Islet of Langerhans (tissue), 1 donor: ENCODE results near the gene IGSF21.

ENCODE experiments used
- FAIRE-seq: peaks from one replicate; lab custom pipeline; 2011; peaks lifted over from hg19 to GRCh38; lab: Jason Lieb, UNC

The IGSF21 gene

GRCh38 chr1:18333220-18333619, 225.6 kb downstream of the IGSF21 start:
- FAIRE-seq: no peak

GRCh38 chr1:18336801-18337200, 229.2 kb downstream of the IGSF21 start:
- no peak for FAIRE-seq

- FAIRE-seq: no peak
Measured at GRCh38 chr1:18337757-18338156, 230.2 kb downstream of the IGSF21 start.

- no peak for FAIRE-seq
Measured at GRCh38 chr1:18339161-18339560, 231.6 kb downstream of the IGSF21 start.

- FAIRE-seq: no peak
Measured at GRCh38 chr1:18340158-18340764, 232.7 kb downstream of the IGSF21 start.

- FAIRE-seq: no peak
Measured at GRCh38 chr1:18340787-18341186, 233.2 kb downstream of the IGSF21 start.

GRCh38 chr1:18341291-18342069, 233.9 kb downstream of the IGSF21 start:
- no peak for FAIRE-seq

GRCh38 chr1:18342744-18343143, 235.1 kb downstream of the IGSF21 start:
- FAIRE-seq: no peak

GRCh38 chr1:18343581-18343980, 236.0 kb downstream of the IGSF21 start:
- no peak for FAIRE-seq

- no peak for FAIRE-seq
Measured at GRCh38 chr1:18344755-18345154, 237.2 kb downstream of the IGSF21 start.

- no peak for FAIRE-seq
Measured at GRCh38 chr1:18347559-18347958, 240.0 kb downstream of the IGSF21 start.

- FAIRE-seq: no peak
Measured at GRCh38 chr1:18348354-18348753, 240.8 kb downstream of the IGSF21 start.

GRCh38 chr1:18350747-18351146, 243.1 kb downstream of the IGSF21 start:
- FAIRE-seq: no peak

GRCh38 chr1:18351735-18352134, 244.1 kb downstream of the IGSF21 start:
- FAIRE-seq: no peak

GRCh38 chr1:18352636-18353265, 245.2 kb downstream of the IGSF21 start:
- no peak for FAIRE-seq

GRCh38 chr1:18353528-18353927, 245.9 kb downstream of the IGSF21 start:
- no peak for FAIRE-seq

GRCh38 chr1:18353992-18354391, 246.4 kb downstream of the IGSF21 start:
- no peak for FAIRE-seq

- no peak for FAIRE-seq
Measured at GRCh38 chr1:18354612-18355011, 247.0 kb downstream of the IGSF21 start.

GRCh38 chr1:18357622-18358230, 250.1 kb downstream of the IGSF21 start:
- FAIRE-seq: no peak

GRCh38 chr1:18358600-18358999, 251.0 kb downstream of the IGSF21 start:
- no peak for FAIRE-seq

- no peak for FAIRE-seq
Measured at GRCh38 chr1:18360251-18360650, 252.7 kb downstream of the IGSF21 start.

GRCh38 chr1:18362150-18362549, 254.6 kb downstream of the IGSF21 start:
- FAIRE-seq: no peak

- FAIRE-seq: no peak
Measured at GRCh38 chr1:18363436-18363835, 255.8 kb downstream of the IGSF21 start.
